Measurements from ENCODE around the gene PYGM.

PYGM gene

DNA sequence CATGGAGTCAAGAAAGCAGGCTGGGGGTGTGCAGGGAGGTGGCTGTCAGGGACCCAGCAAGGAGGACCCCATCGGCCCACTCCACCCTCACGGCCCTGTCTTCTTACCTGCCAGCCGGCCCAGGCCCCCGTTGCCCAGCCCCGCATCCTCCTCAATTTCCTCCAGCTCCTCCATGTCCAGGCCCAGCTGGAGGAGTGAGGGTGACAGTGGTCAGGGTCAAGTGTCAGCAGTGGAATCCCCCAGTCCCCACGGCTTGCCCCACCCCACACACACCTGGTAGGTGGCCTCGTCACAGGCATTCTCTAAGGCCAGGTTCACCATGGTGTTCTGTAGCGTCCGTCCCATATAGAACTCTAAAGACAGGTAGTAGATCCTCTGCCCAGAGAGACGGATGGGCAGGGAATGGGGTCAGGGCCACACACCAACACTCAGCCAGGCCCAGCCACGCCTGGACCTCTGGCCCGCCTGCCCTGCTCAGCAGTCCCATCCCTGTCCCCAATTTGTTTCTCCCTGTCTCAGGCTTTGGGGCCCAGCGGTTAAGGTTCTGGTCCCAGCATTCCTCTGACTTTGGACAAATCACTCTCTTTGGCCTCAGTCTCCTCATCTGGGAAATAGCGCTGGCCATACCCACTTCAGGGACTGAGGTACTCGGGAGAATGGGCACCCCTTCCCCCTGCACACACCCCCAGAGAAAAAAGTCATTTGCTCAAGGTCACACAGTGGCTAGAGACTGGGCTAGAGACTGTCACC, 1.3 kb downstream of the PYGM start:
- no peak for TF ChIP-seq CTCF (IDR thresholded peaks at IDR 0.05)

- TF ChIP-seq CTCF (IDR thresholded peaks at IDR 0.05) = no peak
Observed at GRCh38 chr11:64757549-64758329, 2.0 kb downstream of the PYGM start.

GRCh38 chr11:64755681-64756361, 4.0 kb downstream of the PYGM start:
- TF ChIP-seq CTCF (IDR thresholded peaks at IDR 0.05) = no peak

DNA sequence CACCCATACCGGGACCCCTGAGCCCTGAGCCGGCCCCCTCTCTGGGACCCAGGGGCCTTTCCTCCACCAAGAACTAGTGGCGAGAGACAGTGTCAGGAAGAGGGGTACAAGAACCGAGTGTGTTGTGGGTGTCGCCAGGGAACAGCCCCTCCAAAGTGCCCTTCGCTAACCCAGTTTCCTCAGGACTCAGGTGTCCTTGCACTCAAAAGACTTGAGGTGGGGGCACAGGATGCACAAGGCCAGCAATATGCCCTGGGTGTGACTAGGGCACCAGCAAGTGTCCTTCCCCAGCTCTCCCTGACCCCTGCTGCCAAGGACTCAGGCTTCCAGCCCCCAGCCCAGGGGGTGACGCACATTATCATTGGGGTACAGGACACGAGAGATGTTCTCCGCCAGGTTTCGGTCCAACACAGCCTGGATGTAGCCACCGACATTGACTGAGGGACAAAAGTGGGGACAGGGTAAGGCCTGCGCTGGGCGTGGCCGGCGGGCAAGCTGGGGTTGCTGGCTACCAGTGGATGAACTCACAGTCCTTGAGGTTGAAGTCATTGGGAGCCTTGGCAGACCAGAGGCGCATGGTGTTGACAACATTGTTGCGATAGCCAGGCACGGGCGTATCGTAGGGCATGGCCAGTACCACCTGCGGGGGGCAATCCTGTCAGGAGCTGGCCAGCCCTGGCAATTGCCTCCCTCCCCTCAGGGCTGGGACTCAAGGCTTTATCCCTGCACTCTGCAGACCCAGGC, 4.7 kb downstream of the PYGM start:
- TF ChIP-seq CTCF (IDR thresholded peaks at IDR 0.05) = no peak

DNA sequence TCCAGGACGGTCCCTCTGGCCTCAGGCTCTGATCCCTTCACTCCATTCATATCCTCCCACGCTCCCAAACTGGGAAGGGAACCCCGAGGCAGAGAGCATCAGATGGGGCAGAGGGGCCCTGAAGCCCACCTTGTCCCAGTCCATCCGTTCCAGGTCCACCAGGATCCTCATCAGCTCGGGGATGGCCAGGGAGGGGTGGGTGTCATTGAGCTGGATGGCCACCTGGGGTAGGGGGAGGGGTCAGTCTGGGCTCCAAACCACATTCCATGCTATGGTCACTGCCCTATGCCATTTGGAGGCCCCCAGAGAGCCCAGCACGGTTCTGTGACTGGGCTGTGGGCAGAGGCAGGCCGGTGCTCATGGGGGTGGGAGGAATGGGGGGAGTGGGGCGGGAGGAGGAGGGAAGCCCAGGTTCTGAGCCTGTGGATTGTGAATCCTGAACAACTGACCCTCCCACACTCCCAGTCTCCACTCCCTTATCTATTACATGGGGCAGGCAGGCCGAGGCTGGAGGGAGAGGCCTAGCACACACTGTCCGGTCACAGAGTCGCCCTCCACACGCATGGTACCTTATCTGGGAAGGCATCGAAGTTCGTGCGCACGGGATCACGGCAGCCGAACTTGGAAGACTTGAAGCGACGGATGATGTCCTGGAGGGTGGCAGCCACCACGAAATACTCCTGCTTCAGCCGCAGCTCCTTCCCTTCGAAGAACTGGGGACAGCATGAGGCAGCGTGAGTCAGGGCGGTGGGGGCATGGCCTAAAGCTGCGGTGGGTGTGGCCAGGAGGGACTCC, 5.5 kb downstream of the PYGM start:
- no peak for TF ChIP-seq CTCF (IDR thresholded peaks at IDR 0.05)

- no peak for TF ChIP-seq CTCF (IDR thresholded peaks at IDR 0.05)
Observed at GRCh38 chr11:64753380-64754123, 6.2 kb downstream of the PYGM start.

Data from LNCAP (cell line).